GM18907 (cell line): ENCODE results near the gene TLE3.

Experiments
- ATAC-seq: cut with Tn5 transposase; IDR thresholded peaks from one replicate; pipeline ENCODE4 v1.9.1; 2021; ENCODE audit warnings: mild to moderate bottlenecking, moderate library complexity; ENCODE audit not compliant: unreplicated experiment

The TLE3 gene

GRCh38 chr15:70087708-70088352 lies 9.9 kb downstream of the TLE3 start:
- ATAC-seq: no peak

- no peak for ATAC-seq
These were observed 11.1 kb downstream of the TLE3 start for GRCh38 chr15:70086636-70087035.

GRCh38 chr15:70084461-70084860 lies 13.3 kb downstream of the TLE3 start:
- peak; percentile 13 for ATAC-seq

GRCh38 chr15:70083946-70084345 lies 13.8 kb downstream of the TLE3 start:
- peak; percentile 73 for ATAC-seq

GRCh38 chr15:70083418-70083817 lies 14.3 kb downstream of the TLE3 start:
- no peak for ATAC-seq

GRCh38 chr15:70082281-70082900 lies 15.3 kb downstream of the TLE3 start:
- ATAC-seq: no peak

GRCh38 chr15:70081612-70082011 lies 16.1 kb downstream of the TLE3 start:
- ATAC-seq: no peak

GRCh38 chr15:70080347-70080746 lies 17.4 kb downstream of the TLE3 start:
- ATAC-seq: no peak

GRCh38 chr15:70079888-70080287 lies 17.8 kb downstream of the TLE3 start:
- ATAC-seq: no peak

GRCh38 chr15:70078578-70079417 lies 18.9 kb downstream of the TLE3 start:
- ATAC-seq: no peak

GRCh38 chr15:70077188-70078147 lies 20.2 kb downstream of the TLE3 start:
- no peak for ATAC-seq

- ATAC-seq: no peak
These were observed 23.3 kb downstream of the TLE3 start for GRCh38 chr15:70074380-70074779.

- no peak for ATAC-seq
These were observed 25.2 kb downstream of the TLE3 start for GRCh38 chr15:70072479-70072878.

GRCh38 chr15:70071799-70072198 lies 25.9 kb downstream of the TLE3 start:
- no peak for ATAC-seq

GRCh38 chr15:70069716-70070115 lies 28.0 kb downstream of the TLE3 start:
- no peak for ATAC-seq

- ATAC-seq: no peak
These were observed 28.7 kb downstream of the TLE3 start for GRCh38 chr15:70068783-70069565.

GRCh38 chr15:70067681-70068080 lies 30.0 kb downstream of the TLE3 start:
- ATAC-seq: no peak

- ATAC-seq: no peak
These were observed 30.7 kb downstream of the TLE3 start for GRCh38 chr15:70067011-70067410.

GRCh38 chr15:70066447-70066846 lies 31.3 kb downstream of the TLE3 start:
- no peak for ATAC-seq

GRCh38 chr15:70066004-70066403 lies 31.7 kb downstream of the TLE3 start:
- ATAC-seq: no peak
